Activated CD4-positive, alpha-beta T cell treated with anti-CD3 and anti-CD28 coated beads, Interleukin-2, Interleukin-4, amounts not matched to agents 100 ng/mL and 50 ng/mL, durations not matched to agents 16 hours and 8 hours (primary cell): ENCODE data around the gene ATP6AP2.
A peak's percentile ranks its signal among the peaks of the same experiment; 100 is the strongest.
"Not testable (repeated sequence)": the region's sequence is repeated elsewhere in the genome, so short reads cannot be mapped to it uniquely, and the experiment has no call there.

Experiments used
- DNase-seq: peaks from one replicate; pipeline ENCODE4 v3.0.0-alpha.2; 2020; ENCODE audit warnings: low spot score

ATP6AP2 gene

GRCh38 chrX:40576291-40576690, 4.5 kb upstream of the ATP6AP2 start:
- DNase-seq, result no peak

GRCh38 chrX:40578039-40578695, 2.6 kb upstream of the ATP6AP2 start:
- DNase-seq, result no peak

- no peak for DNase-seq
Observed at GRCh38 chrX:40579141-40579540, 1.6 kb upstream of the ATP6AP2 start.

GRCh38 chrX:40579900-40580536, 752 bp upstream of the ATP6AP2 start:
- DNase-seq, result no peak

- DNase-seq, result no peak
Observed at GRCh38 chrX:40581336-40581920, 658 bp downstream of the ATP6AP2 start.

GRCh38 chrX:40582178-40582577, 1.4 kb downstream of the ATP6AP2 start:
- not testable (repeated sequence) for DNase-seq

- no peak for DNase-seq
Observed at GRCh38 chrX:40582811-40583210, 2.0 kb downstream of the ATP6AP2 start.

GRCh38 chrX:40587623-40588022, 6.9 kb downstream of the ATP6AP2 start:
- not testable (repeated sequence) for DNase-seq

GRCh38 chrX:40589616-40590321, 9.0 kb downstream of the ATP6AP2 start:
- DNase-seq, result peak; percentile 58

- no peak for DNase-seq
Observed at GRCh38 chrX:40603446-40603845, 22.7 kb downstream of the ATP6AP2 start.

- no peak for DNase-seq
Observed at GRCh38 chrX:40607381-40607780, 26.6 kb downstream of the ATP6AP2 start.

GRCh38 chrX:40612511-40612910, 31.7 kb downstream of the ATP6AP2 start:
- no peak for DNase-seq

- DNase-seq, result no peak
Observed at GRCh38 chrX:40615976-40616375, 35.2 kb downstream of the ATP6AP2 start.

- no peak for DNase-seq
Observed at GRCh38 chrX:40617566-40617965, 36.8 kb downstream of the ATP6AP2 start.

GRCh38 chrX:40622479-40623138, 41.8 kb downstream of the ATP6AP2 start:
- DNase-seq, result no peak

- DNase-seq, result no peak
Observed at GRCh38 chrX:40623139-40623536, 42.4 kb downstream of the ATP6AP2 start, which contains the start of gene MPC1L. Gene MPC1L (plus strand): TSS chrX:40623428. CDS start chrX:40623566, 138 bp downstream.

GRCh38 chrX:40623665-40624064, 42.9 kb downstream of the ATP6AP2 start:
- DNase-seq, result no peak

- DNase-seq, result no peak
Observed at GRCh38 chrX:40625294-40625693, 44.5 kb downstream of the ATP6AP2 start.

GRCh38 chrX:40628506-40628905, 47.7 kb downstream of the ATP6AP2 start:
- no peak for DNase-seq

- no peak for DNase-seq
Observed at GRCh38 chrX:40632199-40632598, 51.4 kb downstream of the ATP6AP2 start.

GRCh38 chrX:40637687-40638086, 56.9 kb downstream of the ATP6AP2 start:
- DNase-seq, result no peak

- DNase-seq, result no peak
Observed at GRCh38 chrX:40644176-40644575, 63.4 kb downstream of the ATP6AP2 start.
